Epithelial cell of proximal tubule (primary cell): ENCODE measurements around the gene SPNS3. TPM values are rescaled to one million over a fixed set of nuclear protein-coding genes. Genes with fewer than 3 reads are reported as not detected.

Experiments used
- DNase-seq: peaks from one replicate; pipeline ENCODE4 v3.0.0-alpha.2; 2011; ENCODE audit warnings: low read depth
- H3K4me3 ChIP-seq: 2 replicates; pipeline ENCODE4 v1.5.1; 2011; ENCODE audit warnings: low read depth, mild to moderate bottlenecking, low read length
- total RNA-seq: library from RNA; depleted of rRNA; stranded (reverse); fragments of >200 nt; gene quantifications from 2 replicates; pipeline ENCODE4 v1.2.3, GENCODE V29; 2015
- TF ChIP-seq, protein P1 (sequence below): conservative IDR thresholded peaks from 2 replicates; pipeline ENCODE4 v1.5.1; 2012; ENCODE audit warnings: low read depth, mild to moderate bottlenecking, low read length

The SPNS3 gene
- total RNA-seq, 1 donor from 2014 or later: 0.75 TPM

DNA sequence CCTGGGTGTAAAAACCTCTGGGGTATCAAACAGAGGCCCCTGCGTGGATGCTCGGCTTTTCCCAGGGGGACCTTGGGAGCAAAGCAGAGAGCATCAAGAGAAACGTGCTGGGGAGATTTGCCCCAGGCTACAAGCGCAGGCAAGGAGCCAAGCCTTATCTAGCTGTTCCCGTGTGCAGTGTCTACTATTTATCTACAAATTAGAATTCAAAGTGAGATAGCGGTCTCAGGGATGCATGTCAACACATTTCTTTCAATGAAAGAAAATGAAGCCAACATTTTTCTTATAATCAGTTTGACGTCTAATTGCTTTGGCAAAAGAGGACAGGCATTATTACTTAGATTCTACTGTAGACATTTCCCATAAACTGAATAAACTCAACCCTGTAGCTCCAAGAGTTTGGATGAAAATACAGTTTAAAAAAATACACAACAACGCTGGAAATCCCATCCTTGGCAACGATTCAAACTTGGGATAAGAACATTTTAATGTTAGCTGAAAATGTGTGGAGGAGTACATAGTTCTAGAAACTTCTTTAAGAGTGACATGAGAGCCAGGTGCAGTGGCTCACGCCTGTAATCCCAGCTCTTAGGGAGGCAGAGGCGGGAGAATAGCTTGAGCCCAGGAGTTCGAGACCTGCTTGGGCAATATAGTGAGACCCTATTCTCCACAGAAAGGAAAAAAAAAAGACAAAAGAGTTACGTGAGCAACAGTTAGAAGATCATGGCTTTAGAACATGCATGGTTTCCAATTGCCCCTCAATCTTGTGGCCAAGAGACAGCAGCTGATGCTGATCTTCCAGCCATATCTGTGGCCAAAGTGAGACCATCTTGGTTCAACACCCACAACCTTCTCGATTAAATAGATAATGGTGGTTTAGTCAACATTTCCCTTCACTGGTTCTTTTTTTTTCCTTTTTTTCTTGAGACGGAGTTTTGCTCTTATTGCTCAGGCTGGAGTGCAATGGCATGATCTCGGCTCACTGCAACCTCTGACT, 7.2 kb downstream of the SPNS3 start:
- TF ChIP-seq, protein P1, sequence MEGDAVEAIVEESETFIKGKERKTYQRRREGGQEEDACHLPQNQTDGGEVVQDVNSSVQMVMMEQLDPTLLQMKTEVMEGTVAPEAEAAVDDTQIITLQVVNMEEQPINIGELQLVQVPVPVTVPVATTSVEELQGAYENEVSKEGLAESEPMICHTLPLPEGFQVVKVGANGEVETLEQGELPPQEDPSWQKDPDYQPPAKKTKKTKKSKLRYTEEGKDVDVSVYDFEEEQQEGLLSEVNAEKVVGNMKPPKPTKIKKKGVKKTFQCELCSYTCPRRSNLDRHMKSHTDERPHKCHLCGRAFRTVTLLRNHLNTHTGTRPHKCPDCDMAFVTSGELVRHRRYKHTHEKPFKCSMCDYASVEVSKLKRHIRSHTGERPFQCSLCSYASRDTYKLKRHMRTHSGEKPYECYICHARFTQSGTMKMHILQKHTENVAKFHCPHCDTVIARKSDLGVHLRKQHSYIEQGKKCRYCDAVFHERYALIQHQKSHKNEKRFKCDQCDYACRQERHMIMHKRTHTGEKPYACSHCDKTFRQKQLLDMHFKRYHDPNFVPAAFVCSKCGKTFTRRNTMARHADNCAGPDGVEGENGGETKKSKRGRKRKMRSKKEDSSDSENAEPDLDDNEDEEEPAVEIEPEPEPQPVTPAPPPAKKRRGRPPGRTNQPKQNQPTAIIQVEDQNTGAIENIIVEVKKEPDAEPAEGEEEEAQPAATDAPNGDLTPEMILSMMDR: no peak
- H3K4me3 ChIP-seq: no peak overlapping the region
- DNase-seq: no peak

DNA sequence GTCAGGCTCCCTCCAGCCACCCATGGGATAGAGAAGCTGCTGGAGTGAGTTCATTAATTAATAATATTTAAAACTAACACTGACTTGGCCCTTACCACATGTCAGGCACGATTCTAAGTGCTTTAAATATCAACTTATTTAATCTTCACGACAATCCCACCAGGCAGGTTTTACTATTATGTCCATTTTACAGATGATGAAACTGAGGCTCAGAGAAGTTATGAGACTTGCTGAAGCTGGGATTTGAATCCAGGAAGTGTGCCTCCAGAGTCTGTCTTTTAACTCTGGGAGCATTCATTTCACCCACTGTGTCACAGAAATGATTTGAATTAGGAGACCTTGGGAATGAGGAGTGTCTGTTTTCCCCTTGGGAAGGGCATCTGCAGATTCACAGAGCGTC, 8.8 kb downstream of the SPNS3 start:
- DNase-seq: no peak
- no peak overlapping the region for H3K4me3 ChIP-seq
- TF ChIP-seq, protein P1: no peak

DNA sequence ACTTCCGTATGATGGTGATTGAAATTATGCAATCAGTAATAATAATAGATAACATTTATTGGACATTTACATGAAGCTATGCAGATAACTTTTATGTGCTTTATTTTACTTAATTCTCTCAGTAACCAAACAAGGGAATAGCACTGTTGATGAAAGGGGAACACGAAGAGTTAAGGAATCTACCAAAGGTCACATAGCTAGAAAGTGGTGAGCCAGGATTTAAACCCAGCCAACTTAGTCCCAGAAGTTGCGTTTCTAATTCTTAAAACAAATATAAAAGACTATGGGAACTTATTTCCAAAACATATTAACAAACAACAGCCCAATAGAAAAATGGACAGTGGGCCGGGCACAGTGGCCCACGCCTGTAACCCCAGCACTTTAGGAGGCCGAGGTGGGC, 9.7 kb downstream of the SPNS3 start:
- DNase-seq: no peak
- no peak overlapping the region for H3K4me3 ChIP-seq

DNA sequence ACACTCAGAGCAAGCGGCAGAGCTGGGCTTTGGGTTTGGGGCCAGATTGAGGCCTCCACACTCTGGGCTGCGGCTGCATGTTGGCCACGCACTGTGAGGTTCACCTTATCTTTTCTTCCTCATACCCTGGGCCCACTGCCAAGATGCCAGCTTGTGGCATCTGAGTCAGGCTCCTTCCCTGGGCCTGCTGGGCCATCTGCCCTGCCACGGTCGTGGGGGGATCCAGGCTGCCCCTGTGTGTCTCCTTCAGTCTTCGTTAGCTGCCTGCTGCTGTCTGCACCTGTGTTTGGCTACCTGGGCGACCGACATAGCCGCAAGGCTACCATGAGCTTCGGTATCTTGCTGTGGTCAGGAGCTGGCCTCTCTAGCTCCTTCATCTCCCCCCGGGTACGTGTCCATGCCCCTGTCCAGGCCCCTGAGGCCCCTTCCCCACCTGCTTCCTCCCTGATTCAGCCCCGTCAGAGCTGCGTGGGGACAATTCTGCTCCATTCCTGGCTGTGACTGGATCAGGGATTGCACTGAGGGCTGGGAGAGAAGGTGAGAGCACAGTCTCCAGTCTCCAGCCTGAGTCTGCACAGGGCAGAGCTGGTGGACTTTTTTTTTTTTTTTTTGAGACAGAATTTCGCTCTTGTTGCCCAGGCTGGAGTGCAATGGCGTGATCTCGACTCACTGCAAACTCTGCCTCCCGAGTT, 11.2 kb downstream of the SPNS3 start:
- DNase-seq: peak; percentile 18
- no peak overlapping the region for H3K4me3 ChIP-seq
- TF ChIP-seq, protein P1: no peak

More for the DNA sequence above, 9.7 kb downstream of the SPNS3 start:
- TF ChIP-seq, protein P1: no peak

DNA sequence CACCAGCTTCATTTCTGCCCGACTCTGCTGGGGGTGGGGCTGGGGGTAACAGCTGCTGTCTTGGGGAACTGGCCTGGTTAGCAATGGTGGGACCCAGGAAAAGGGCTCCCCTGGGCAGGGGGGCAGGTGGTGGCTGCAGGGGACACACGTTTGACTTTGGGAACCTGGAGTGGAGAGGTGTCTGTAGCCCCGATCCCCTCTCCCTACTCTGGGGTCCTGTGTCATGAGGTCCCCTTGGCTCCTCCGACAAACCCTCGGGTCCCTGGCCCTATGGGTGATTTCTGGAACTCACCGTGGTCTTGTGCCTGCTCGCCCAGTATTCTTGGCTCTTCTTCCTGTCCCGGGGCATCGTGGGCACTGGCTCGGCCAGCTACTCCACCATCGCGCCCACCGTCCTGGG, 12.0 kb downstream of the SPNS3 start:
- TF ChIP-seq, protein P1: no peak
- H3K4me3 ChIP-seq: no peak overlapping the region
- DNase-seq: no peak

DNA sequence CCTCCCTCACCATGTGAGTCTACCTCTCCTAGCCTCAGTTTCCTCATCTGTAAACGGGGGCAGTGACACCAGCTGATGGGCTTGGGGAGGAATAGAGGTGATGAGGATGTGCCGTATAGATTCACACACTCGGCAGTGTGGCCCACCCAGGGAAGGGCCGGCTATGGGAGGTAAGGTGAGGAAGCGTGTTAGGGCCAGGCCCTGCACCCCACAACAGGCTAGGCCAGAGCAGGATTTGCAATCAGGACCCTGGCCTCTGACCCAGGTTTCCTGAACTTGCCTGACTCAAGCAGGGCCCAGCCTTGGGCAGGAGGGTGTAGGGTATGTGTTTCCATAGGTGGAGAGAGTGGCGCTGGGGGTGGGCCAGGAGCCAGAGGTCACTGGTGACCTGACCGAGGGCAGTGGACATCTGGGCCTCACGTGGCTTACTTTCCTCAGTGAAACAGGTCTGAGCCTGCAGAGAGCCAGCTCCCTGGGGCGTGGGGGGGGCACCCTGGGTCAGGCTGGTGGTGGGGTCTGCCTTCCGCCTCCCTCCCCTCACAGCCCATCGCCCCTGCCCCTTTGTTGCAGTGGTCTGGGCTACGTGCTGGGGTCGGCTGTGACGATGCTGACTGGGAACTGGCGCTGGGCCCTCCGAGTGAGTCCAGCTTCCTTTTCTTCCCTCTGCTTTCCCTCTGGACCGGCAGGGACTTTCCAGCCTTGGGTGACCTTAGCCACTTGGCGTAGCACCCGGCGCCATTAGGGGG, 12.8 kb downstream of the SPNS3 start:
- no peak for DNase-seq
- H3K4me3 ChIP-seq: no peak overlapping the region
- TF ChIP-seq, protein P1: no peak
